H1 (cell line): ENCODE data around the gene WBP1. TPM values are rescaled to one million over a fixed set of nuclear protein-coding genes. Genes with fewer than 3 reads are reported as not detected.

Source experiments
- CTCF ChIA-PET: fragments of 300-600 bp; sonication (Branson Sonifier 250); formaldehyde crosslinking; loops from one replicate; lab custom pipeline; 2021; ENCODE audit not compliant: partially characterized antibody; lab: Charles Lee
- POLR2A ChIA-PET: fragments of 300-600 bp; sonication (Branson Sonifier 250); formaldehyde crosslinking; loops from one replicate; lab custom pipeline; 2021; ENCODE audit warnings: inconsistent platforms; ENCODE audit not compliant: partially characterized antibody; lab: Charles Lee
- DNase-seq, 2 experiments: peaks; one replicate each; pipeline versions ENCODE4 v3.0.0 to v3.0.0-alpha.2; 2010 to 2022; ENCODE audit warnings: low spot score in 2 of 2, low read depth in 1 of 2, mixed read lengths in 1 of 2
- FAIRE-seq: peaks from 2 replicates; lab custom pipeline; 2011; peaks lifted over from hg19 to GRCh38; lab: Jason Lieb, UNC
- H2AFZ ChIP-seq: 2 replicates; pipeline ENCODE4 v1.8.1; 2012; ENCODE audit warnings: low read length, inconsistent platforms
- H2AK5ac ChIP-seq: 2 replicates; pipeline ENCODE4 v1.6.1; 2013; ENCODE audit warnings: low read depth, low read length
- H2BK120ac ChIP-seq: replicated peaks from 2 replicates; pipeline ENCODE3; 2013; ENCODE audit warnings: low read depth, low read length, inconsistent platforms
- H2BK12ac ChIP-seq: 2 replicates; pipeline ENCODE4 v1.6.1; 2013; ENCODE audit warnings: low read depth, low read length
- H2BK15ac ChIP-seq: 2 replicates; pipeline ENCODE4 v1.6.1; 2013; ENCODE audit warnings: low read length
- H2BK20ac ChIP-seq: 2 replicates; pipeline ENCODE4 v1.6.1; 2013; ENCODE audit warnings: low read length
- H2BK5ac ChIP-seq: 2 replicates; pipeline ENCODE4 v1.6.1; 2013; ENCODE audit warnings: low read depth, low read length
- H3K14ac ChIP-seq: 2 replicates; pipeline ENCODE4 v1.6.1; 2013; ENCODE audit warnings: inconsistent platforms; ENCODE audit not compliant: insufficient read length
- H3K18ac ChIP-seq: 2 replicates; pipeline ENCODE4 v1.6.1; 2013; ENCODE audit warnings: low read length; ENCODE audit errors: extremely low read depth
- H3K23ac ChIP-seq: 2 replicates; pipeline ENCODE4 v1.6.1; 2013; ENCODE audit warnings: inconsistent platforms; ENCODE audit not compliant: insufficient read length
- H3K23me2 ChIP-seq: 2 replicates; pipeline ENCODE4 v1.6.1; 2013; ENCODE audit warnings: low read depth, low read length
- H3K27ac ChIP-seq: 2 replicates; pipeline ENCODE4 v1.6.1; 2011; ENCODE audit warnings: low read depth, low read length, inconsistent platforms
- H3K27me3 ChIP-seq, 4 experiments: replicated peaks in 1 of 4; 1 replicate in 1 of 4; 2 replicates in 3 of 4; pipeline versions ENCODE4 v1.6.1 to v1.8.1; 2011 to 2013; ENCODE audit warnings: low read length in 3 of 4, mild to moderate bottlenecking in 3 of 4, inconsistent platforms in 2 of 4, mixed read lengths in 2 of 4, moderate library complexity in 1 of 4; ENCODE audit not compliant: control insufficient read depth in 3 of 4, insufficient read depth in 3 of 4; ENCODE audit errors: extremely low read depth in 1 of 4
- H3K36me3 ChIP-seq, 4 experiments: 2 replicates each; pipeline versions ENCODE4 v1.6.1 to v1.8.1; 2011 to 2013; ENCODE audit warnings: mild to moderate bottlenecking in 4 of 4, low read length in 3 of 4, moderate library complexity in 2 of 4, control low read depth in 1 of 4, inconsistent platforms in 1 of 4; ENCODE audit not compliant: insufficient read depth in 4 of 4, control insufficient read depth in 2 of 4
- H3K4ac ChIP-seq: replicated peaks from 2 replicates; pipeline ENCODE3; 2013; ENCODE audit warnings: low read length, low read depth, mixed read lengths, inconsistent platforms; ENCODE audit not compliant: insufficient read length
- H3K4me1 ChIP-seq, 4 experiments: replicated peaks in 1 of 4; 1 replicate in 1 of 4; 2 replicates in 3 of 4; pipeline versions ENCODE4 v1.6.1 to v1.8.1; 2011 to 2013; ENCODE audit warnings: low read length in 3 of 4, inconsistent platforms in 2 of 4, mixed read lengths in 1 of 4; ENCODE audit not compliant: insufficient read depth in 4 of 4, control insufficient read depth in 3 of 4
- H3K4me2 ChIP-seq, 2 experiments: 2 replicates each; pipeline versions ENCODE4 v1.6.1 to v1.8.1; 2011 to 2013; ENCODE audit warnings: low read depth in 2 of 2, low read length in 2 of 2, control low read depth in 1 of 2, inconsistent platforms in 1 of 2, mild to moderate bottlenecking in 1 of 2; ENCODE audit not compliant: insufficient read depth in 1 of 2
- H3K4me3 ChIP-seq, 4 experiments: fragments of 200-600, 300-600 bp in 1 of 4; sonication (generic), shearing (Covaris generic), sonication (Bioruptor Twin) in 1 of 4; 2 replicates each; pipeline versions ENCODE4 v1.5.1 to v1.8.1; 2011 to 2016; ENCODE audit warnings: low read length in 4 of 4, low read depth in 3 of 4, control low read depth in 2 of 4, inconsistent platforms in 2 of 4, mild to moderate bottlenecking in 2 of 4, mixed read lengths in 1 of 4, moderate library complexity in 1 of 4; ENCODE audit not compliant: insufficient read depth in 2 of 4; ENCODE audit errors: extremely low read depth in 1 of 4
- H3K56ac ChIP-seq: replicated peaks from 2 replicates; pipeline ENCODE3; 2013; ENCODE audit warnings: low read depth, mild to moderate bottlenecking, mixed read lengths, low read length, inconsistent platforms; ENCODE audit not compliant: insufficient read length
- H3K79me1 ChIP-seq: 2 replicates; pipeline ENCODE4 v1.6.1; 2013; ENCODE audit warnings: low read depth, low read length, control low read depth
- H3K79me2 ChIP-seq, 2 experiments: 2 replicates each; pipeline versions ENCODE4 v1.6.1 to v1.8.1; 2012 to 2013; ENCODE audit warnings: low read length in 2 of 2, mild to moderate bottlenecking in 2 of 2, inconsistent platforms in 1 of 2; ENCODE audit not compliant: insufficient read depth in 2 of 2, control insufficient read depth in 1 of 2
- H3K9ac ChIP-seq, 4 experiments: replicated peaks in 1 of 4; 1 replicate in 1 of 4; 2 replicates in 3 of 4; pipeline versions ENCODE4 v1.6.1 to v1.8.1; 2011 to 2013; ENCODE audit warnings: low read depth in 3 of 4, low read length in 3 of 4, control low read depth in 2 of 4, mild to moderate bottlenecking in 2 of 4, moderate library complexity in 2 of 4, inconsistent platforms in 1 of 4; ENCODE audit errors: extremely low read depth in 1 of 4
- H3K9me3 ChIP-seq, 2 experiments: 2 replicates each; pipeline versions ENCODE4 v1.6.1 to v1.8.1; 2012 to 2013; ENCODE audit warnings: mild to moderate bottlenecking in 2 of 2, moderate library complexity in 2 of 2, control low read depth in 1 of 2, inconsistent platforms in 1 of 2, low read depth in 1 of 2, low read length in 1 of 2, mixed read lengths in 1 of 2; ENCODE audit not compliant: insufficient read depth in 2 of 2
- H4K20me1 ChIP-seq, 2 experiments: replicated peaks in 1 of 2; 2 replicates each; pipeline versions ENCODE3 to v1.8.1; 2011 to 2013; ENCODE audit warnings: inconsistent platforms in 2 of 2, low read length in 2 of 2, mild to moderate bottlenecking in 1 of 2; ENCODE audit not compliant: insufficient read depth in 2 of 2, control insufficient read depth in 1 of 2
- H4K5ac ChIP-seq: 2 replicates; pipeline ENCODE4 v1.6.1; 2013; ENCODE audit warnings: low read length, low read depth, mixed read lengths, inconsistent platforms; ENCODE audit not compliant: insufficient read length
- H4K8ac ChIP-seq: 2 replicates; pipeline ENCODE4 v1.8.0; 2013; ENCODE audit warnings: mild to moderate bottlenecking, moderate library complexity, low read length, inconsistent platforms; ENCODE audit not compliant: insufficient read depth; ENCODE audit errors: extremely low read depth
- H4K91ac ChIP-seq: replicated peaks from 2 replicates; pipeline ENCODE3; 2013; ENCODE audit warnings: low read length, mixed read lengths, inconsistent platforms; ENCODE audit not compliant: insufficient read length
- KDM5A ChIP-seq: fragments of 200-600 bp; IDR thresholded peaks from 2 replicates; pipeline ENCODE4 v1.7.1; 2012; ENCODE audit warnings: mild to moderate bottlenecking, low read length, inconsistent platforms, mixed read lengths
- RXRA ChIP-seq: IDR thresholded peaks from 2 replicates; pipeline ENCODE4 v1.6.1; 2011; ENCODE audit warnings: low read depth, mild to moderate bottlenecking, low read length, moderate library complexity; ENCODE audit not compliant: insufficient read depth
- SP1 ChIP-seq: IDR thresholded peaks from 2 replicates; pipeline ENCODE4 v1.6.1; 2011; ENCODE audit warnings: low read depth, low read length
- TCF12 ChIP-seq: IDR thresholded peaks from 2 replicates; pipeline ENCODE4 v1.6.1; 2011; ENCODE audit warnings: low read depth, mild to moderate bottlenecking, low read length
- WGBS, 2 experiments: shearing (Covaris generic) in 1 of 2; methylation state at CpG; one replicate each; pipeline versions ENCODE4 v1.1.6 to v1.1.7; 2013 to 2015; ENCODE audit warnings: low lambda C conversion rate in 2 of 2, mixed read lengths in 2 of 2, inconsistent platforms in 1 of 2, low coverage in 1 of 2, missing lambda C conversion rate in 1 of 2; ENCODE audit not compliant: insufficient replicate concordance in 2 of 2, insufficient coverage in 1 of 2, insufficient read length in 1 of 2; ENCODE audit errors: extremely low coverage in 1 of 2, missing lambda C conversion rate in 1 of 2; 5-methylcytosine and 5-hydroxymethylcytosine counted together
- polyA plus RNA-seq, 7 experiments: library from polyadenylated mRNA; depleted of rRNA in 3 of 7; stranded (reverse) in 5 of 7; unstranded in 2 of 7; fragments of >200 nt in 5 of 7; fragments of 200-250 nt in 2 of 7; gene quantifications; 1 replicate in 5 of 7; 2 replicates in 1 of 7; 4 replicates in 1 of 7; pipeline versions ENCODE4 v1.2.1 to v1.2.3, GENCODE V29; 2011 to 2013; ENCODE audit warnings: missing spikeins in 2 of 7, mixed read lengths in 2 of 7
- total RNA-seq: library from RNA; stranded (reverse); fragmentation: NEBNext Ultra II Directional; extraction: Animal tissue kit (Norgen Biotek cat#: 25700); gene quantifications from 2 replicates; pipeline ENCODE4 v1.2.1, GENCODE V29; 2021

The WBP1 gene
- total and polyA plus RNA-seq, 2 of the 8 experiments (the other 6 are each of a cell fraction or from before 2014, with no cell fraction given): 57.2 to 190 TPM

DNA sequence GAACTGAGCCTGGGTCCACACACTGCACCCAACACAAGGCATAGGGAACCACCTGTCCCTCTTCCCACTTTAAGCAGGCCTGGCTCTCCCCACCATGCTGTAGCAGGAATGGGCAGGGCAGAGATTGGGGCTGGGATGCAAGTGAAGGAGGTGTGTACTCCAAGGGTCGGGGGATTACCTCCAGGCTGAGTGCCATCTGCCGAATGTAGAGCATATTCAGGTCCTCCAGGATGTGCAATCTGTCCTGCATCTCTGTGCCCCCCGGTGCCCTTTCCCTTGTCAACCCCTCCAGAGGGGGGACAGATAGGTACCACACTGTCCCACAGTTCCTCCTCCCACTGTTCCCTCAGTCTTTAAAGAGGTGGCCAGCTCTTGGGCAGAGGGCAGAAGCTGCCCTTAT, 18.9 kb upstream of the WBP1 start:
- H3K27me3 ChIP-seq: no peaks in the 10 kb centered on the region; a peak in 1 of 7 replicates
- H3K36me3 ChIP-seq: peaks cover 0 to 5% (median 1%) of the 10 kb centered on the region in 4 experiments; a peak in 1 of 8 replicates
- peaks cover 6% of the 10 kb centered on the region; the same call in 1 of the 2 replicates for H3K23me2 ChIP-seq
- H3K23ac ChIP-seq: no peak overlapping the region
- H2BK5ac ChIP-seq: no peak overlapping the region
- H3K14ac ChIP-seq: no peak overlapping the region
- WGBS, 2 experiments: 79% methylated on average over 2 of the region's 3 CpGs; no CpG with 5 or more reads in 1 of the 2 experiments
- no peak overlapping the region for H2BK15ac ChIP-seq
- H3K9ac ChIP-seq: peak overlapping the region in 2 of 4 experiments; percentile 77; a peak in 2 of 7 replicates
- CTCF ChIA-PET: interaction anchor here (0.8 to 3.1 kb wide), 11 partner anchors 8 to 136 kb away, joined by 3 to 16 read pairs (median 3); partner anchors contain the start of gene WBP1
- no peak overlapping the region for H2BK20ac ChIP-seq
- peaks cover 6 to 14% of the 10 kb centered on the region in 2 experiments for H4K20me1 ChIP-seq
- H3K79me1 ChIP-seq: peaks cover 22% of the 10 kb centered on the region
- H4K91ac ChIP-seq: no peak overlapping the region
- TF ChIP-seq KDM5A (no peak), TCF12 (no peak), SP1 (no peak), RXRA (no peak)
- TF ChIP-seq, all 59 proteins: peak for 0
- H3K4me1 ChIP-seq: peaks cover 4 to 24% (median 17%) of the 10 kb centered on the region in 4 experiments; a peak in 6 of 7 replicates
- H3K4me3 ChIP-seq: peak overlapping the region; percentile 69 to 90 (median 80); a peak in 5 of 8 replicates
- no peak overlapping the region for H3K18ac ChIP-seq
- H2AK5ac ChIP-seq: no peak overlapping the region
- no peak overlapping the region for H2AFZ ChIP-seq
- peak overlapping the region; percentile 68 to 92 for H3K4me2 ChIP-seq
- H4K5ac ChIP-seq: no peak overlapping the region
- POLR2A ChIA-PET: interaction anchor here (0.7 to 3.9 kb wide), 11 partner anchors 8 to 74 kb away, joined by 3 to 66 read pairs (median 15); partner anchors contain the start of genes C2orf81, CCDC142, INO80B and TTC31
- no peak overlapping the region for H3K27ac ChIP-seq
- peaks cover 4 to 44% of the 10 kb centered on the region in 2 experiments; a peak in 2 of 4 replicates for H3K79me2 ChIP-seq
- FAIRE-seq (no peak), DNase-seq (no peak)
- no peak overlapping the region for H3K56ac ChIP-seq
- no peak overlapping the region for H2BK120ac ChIP-seq
- no peak overlapping the region for H3K4ac ChIP-seq
- H2BK12ac ChIP-seq: peak overlapping the region; percentile 62; the same call in 1 of the 2 replicates
- no peak overlapping the region for H4K8ac ChIP-seq
- no peaks in the 10 kb centered on the region for H3K9me3 ChIP-seq
